Esophagus (tissue), 2 donors: ENCODE results near the gene HECW1. TPM values are rescaled to one million over a fixed set of nuclear protein-coding genes. Genes with fewer than 3 reads are reported as not detected.

Experiments
- H3K27ac ChIP-seq, 2 donors: one replicate each; pipeline ENCODE4 v1.5.1; 2013; ENCODE audit warnings: low read depth in 2 of 2, mild to moderate bottlenecking in 2 of 2, inconsistent platforms in 1 of 2, low read length in 1 of 2, moderate library complexity in 1 of 2
- H3K27me3 ChIP-seq, 2 donors: one replicate each; pipeline ENCODE4 v1.6.1; 2013; ENCODE audit warnings: low read length in 2 of 2, control low read depth in 1 of 2, mild to moderate bottlenecking in 1 of 2; ENCODE audit not compliant: insufficient read depth in 2 of 2, control insufficient read depth in 1 of 2
- H3K36me3 ChIP-seq, 2 donors: one replicate each; pipeline ENCODE4 v1.6.1; 2013; ENCODE audit warnings: low read length in 1 of 2; ENCODE audit not compliant: control insufficient read depth in 2 of 2, insufficient read depth in 2 of 2
- H3K4me1 ChIP-seq, 2 donors: one replicate each; pipeline ENCODE4 v1.6.1; 2013; ENCODE audit warnings: low read length in 1 of 2; ENCODE audit not compliant: control insufficient read depth in 2 of 2, insufficient read depth in 2 of 2
- H3K4me3 ChIP-seq, 2 donors: one replicate each; pipeline ENCODE4 v1.5.1; 2013; ENCODE audit warnings: low read length in 2 of 2, mild to moderate bottlenecking in 2 of 2, low read depth in 1 of 2, moderate library complexity in 1 of 2
- H3K9me3 ChIP-seq, 2 donors: one replicate each; pipeline ENCODE4 v1.6.1; 2013; ENCODE audit warnings: mild to moderate bottlenecking in 2 of 2, low read depth in 1 of 2, low read length in 1 of 2, moderate library complexity in 1 of 2; ENCODE audit not compliant: control insufficient read depth in 2 of 2, insufficient read depth in 1 of 2
- WGBS, 2 donors: extraction: QIAGEN DNeasy Blood & Tissue Kit; methylation state at CpG; one replicate each; pipeline ENCODE4 v1.1.7; 2013; 5-methylcytosine and 5-hydroxymethylcytosine counted together
- polyA plus RNA-seq, 2 donors: library from polyadenylated mRNA; stranded (reverse); fragments of 200-250 nt; gene quantifications; one replicate each; pipeline ENCODE4 v1.2.3, GENCODE V29; 2013
- donor health status: healthy with polysubstance abuse.
- donor health status: Bipolar disorder and iron deficiency.

Gene HECW1
- polyA plus RNA-seq, 2 donors, result 0.11 to 0.47 TPM

GRCh38 chr7:43533801-43534479 lies 421.5 kb downstream of the HECW1 start:
- Histone ChIP-seq H3K27me3 (no peaks in the 10 kb centered on the region), H3K9me3 (no peaks in the 10 kb centered on the region), H3K4me1 (no peaks in the 10 kb centered on the region), H3K4me3 (no peak overlapping the region), H3K36me3 (no peaks in the 10 kb centered on the region), H3K27ac (peak overlapping the region in 1 of 2 donors; percentile 0)
- WGBS, 2 donors, result 41 to 49% methylated on average over 6 of the region's 6 CpGs

- Histone ChIP-seq H3K4me1 (no peaks in the 10 kb centered on the region), H3K36me3 (no peaks in the 10 kb centered on the region), H3K27ac (no peak overlapping the region), H3K27me3 (no peaks in the 10 kb centered on the region), H3K4me3 (no peak overlapping the region), H3K9me3 (no peaks in the 10 kb centered on the region)
- WGBS, 2 donors, result 89 to 90% methylated on average over 4 of the region's 4 CpGs
Measured at GRCh38 chr7:43535031-43535451, 422.6 kb downstream of the HECW1 start.

- Histone ChIP-seq H3K4me1 (no peaks in the 10 kb centered on the region), H3K4me3 (no peak overlapping the region), H3K27ac (no peak overlapping the region), H3K36me3 (no peaks in the 10 kb centered on the region), H3K9me3 (no peaks in the 10 kb centered on the region), H3K27me3 (no peaks in the 10 kb centered on the region)
- 86 to 88% methylated on average over 6 of the region's 6 CpGs for WGBS, 2 donors
Measured at GRCh38 chr7:43535810-43536585, 423.6 kb downstream of the HECW1 start.

- Histone ChIP-seq H3K4me3 (no peak overlapping the region), H3K9me3 (no peaks in the 10 kb centered on the region), H3K4me1 (no peaks in the 10 kb centered on the region), H3K27ac (no peak overlapping the region), H3K36me3 (no peaks in the 10 kb centered on the region), H3K27me3 (no peaks in the 10 kb centered on the region)
- 85 to 86% methylated on average over 15 of the region's 15 CpGs for WGBS, 2 donors
Measured at GRCh38 chr7:43536773-43537172, 424.3 kb downstream of the HECW1 start.

GRCh38 chr7:43537765-43538403 lies 425.4 kb downstream of the HECW1 start:
- Histone ChIP-seq H3K4me1 (no peaks in the 10 kb centered on the region), H3K36me3 (no peaks in the 10 kb centered on the region), H3K27me3 (no peaks in the 10 kb centered on the region), H3K9me3 (no peaks in the 10 kb centered on the region), H3K27ac (no peak overlapping the region), H3K4me3 (no peak overlapping the region)
- 85 to 92% methylated on average over 9 of the region's 9 CpGs for WGBS, 2 donors

- H3K27me3 ChIP-seq, result no peaks in the 10 kb centered on the region
- H3K36me3 ChIP-seq, result no peaks in the 10 kb centered on the region
- 75 to 89% methylated on average over 4 of the region's 4 CpGs for WGBS, 2 donors
- no peak overlapping the region for H3K4me3 ChIP-seq
- no peaks in the 10 kb centered on the region for H3K9me3 ChIP-seq
- no peaks in the 10 kb centered on the region for H3K4me1 ChIP-seq
- no peak overlapping the region for H3K27ac ChIP-seq
Measured at GRCh38 chr7:43538404-43538771, 425.9 kb downstream of the HECW1 start.

GRCh38 chr7:43540471-43540870 lies 428.0 kb downstream of the HECW1 start:
- H3K27me3 ChIP-seq, result no peaks in the 10 kb centered on the region
- WGBS, 2 donors, result 91 to 93% methylated on average over 3 of the region's 3 CpGs
- H3K4me1 ChIP-seq, result no peaks in the 10 kb centered on the region
- no peak overlapping the region for H3K4me3 ChIP-seq
- no peaks in the 10 kb centered on the region for H3K9me3 ChIP-seq
- H3K27ac ChIP-seq, result no peak overlapping the region
- H3K36me3 ChIP-seq, result no peaks in the 10 kb centered on the region

- WGBS, 2 donors, result 92 to 94% methylated on average over 5 of the region's 5 CpGs
- no peaks in the 10 kb centered on the region for H3K4me1 ChIP-seq
- no peaks in the 10 kb centered on the region for H3K27me3 ChIP-seq
- no peaks in the 10 kb centered on the region for H3K36me3 ChIP-seq
- H3K4me3 ChIP-seq, result no peak overlapping the region
- no peaks in the 10 kb centered on the region for H3K9me3 ChIP-seq
- H3K27ac ChIP-seq, result no peak overlapping the region
Measured at GRCh38 chr7:43542716-43543115, 430.3 kb downstream of the HECW1 start.

GRCh38 chr7:43546231-43546630 lies 433.8 kb downstream of the HECW1 start:
- Histone ChIP-seq H3K27ac (no peak overlapping the region), H3K36me3 (no peaks in the 10 kb centered on the region), H3K4me1 (no peaks in the 10 kb centered on the region), H3K27me3 (no peaks in the 10 kb centered on the region), H3K4me3 (no peak overlapping the region), H3K9me3 (no peaks in the 10 kb centered on the region)
